ENCODE data around the gene VANGL2.

Gene VANGL2

GRCh38 chr1:160367516-160367900, 32.9 kb upstream of the VANGL2 start:
- no peak overlapping the region for H3K4me3 ChIP-seq (ENCODE audit: low read depth, low read length, poor library complexity, severe bottlenecking)
- no peaks in the 10 kb centered on the region for H3K27me3 ChIP-seq (ENCODE audit: insufficient read depth, low read length)
- H4K20me1 ChIP-seq (ENCODE audit: insufficient read depth, low read length), result no peaks in the 10 kb centered on the region
- no peaks in the 10 kb centered on the region for H3K9me3 ChIP-seq (ENCODE audit: low read length)
- H3K27ac ChIP-seq (ENCODE audit: low read depth, low read length, poor library complexity, severe bottlenecking), result no peak overlapping the region
- no peaks in the 10 kb centered on the region for H3K4me1 ChIP-seq (ENCODE audit: insufficient read depth, low read length, severe bottlenecking)
- H3K4me2 ChIP-seq (ENCODE audit: low read length), result no peak overlapping the region
- no peak overlapping the region for H3K9ac ChIP-seq (ENCODE audit: low read length)
- H2AFZ ChIP-seq (ENCODE audit: low read length), result no peak overlapping the region
- no peaks in the 10 kb centered on the region for H3K9me2 ChIP-seq (ENCODE audit: low read depth, low read length)
- H3K79me2 ChIP-seq (ENCODE audit: insufficient read depth, low read length), result no peaks in the 10 kb centered on the region
- no peaks in the 10 kb centered on the region for H3F3A ChIP-seq (ENCODE audit: insufficient read depth, low read length)
- H3K36me3 ChIP-seq (ENCODE audit: insufficient read depth, low read length), result no peaks in the 10 kb centered on the region
- TF ChIP-seq EZH2 (IDR thresholded peaks at IDR 0.05; ENCODE audit: borderline replicate concordance, low read length) (no peak), CTCF (IDR thresholded peaks at IDR 0.05; ENCODE audit: low read length) (no peak)

- Histone ChIP-seq H3K9me3 (ENCODE audit: low read length) (no peaks in the 10 kb centered on the region), H2AFZ (ENCODE audit: low read length) (no peak overlapping the region), H3K79me2 (ENCODE audit: insufficient read depth, low read length) (no peaks in the 10 kb centered on the region), H3K9ac (ENCODE audit: low read length) (no peak overlapping the region), H3K4me1 (ENCODE audit: insufficient read depth, low read length, severe bottlenecking) (no peaks in the 10 kb centered on the region), H3K27ac (ENCODE audit: low read depth, low read length, poor library complexity, severe bottlenecking) (no peak overlapping the region), H3K4me3 (ENCODE audit: low read depth, low read length, poor library complexity, severe bottlenecking) (no peak overlapping the region), H3F3A (ENCODE audit: insufficient read depth, low read length) (no peaks in the 10 kb centered on the region), H4K20me1 (ENCODE audit: insufficient read depth, low read length) (no peaks in the 10 kb centered on the region), H3K27me3 (ENCODE audit: insufficient read depth, low read length) (no peaks in the 10 kb centered on the region), H3K4me2 (ENCODE audit: low read length) (no peak overlapping the region), H3K9me2 (ENCODE audit: low read depth, low read length) (no peaks in the 10 kb centered on the region), H3K36me3 (ENCODE audit: insufficient read depth, low read length) (no peaks in the 10 kb centered on the region)
- no peak for TF ChIP-seq CTCF (IDR thresholded peaks at IDR 0.05; ENCODE audit: low read length)
Observed at GRCh38 chr1:160367934-160368923, 32.1 kb upstream of the VANGL2 start.

GRCh38 chr1:160369087-160369486, 31.3 kb upstream of the VANGL2 start:
- Histone ChIP-seq H2AFZ (ENCODE audit: low read length) (no peak overlapping the region), H3K4me1 (ENCODE audit: insufficient read depth, low read length, severe bottlenecking) (no peaks in the 10 kb centered on the region), H4K20me1 (ENCODE audit: insufficient read depth, low read length) (no peaks in the 10 kb centered on the region), H3K27ac (ENCODE audit: low read depth, low read length, poor library complexity, severe bottlenecking) (no peak overlapping the region), H3K79me2 (ENCODE audit: insufficient read depth, low read length) (no peaks in the 10 kb centered on the region), H3K4me3 (ENCODE audit: low read depth, low read length, poor library complexity, severe bottlenecking) (no peak overlapping the region), H3K27me3 (ENCODE audit: insufficient read depth, low read length) (no peaks in the 10 kb centered on the region), H3K9me3 (ENCODE audit: low read length) (no peaks in the 10 kb centered on the region), H3K9ac (ENCODE audit: low read length) (no peak overlapping the region), H3K4me2 (ENCODE audit: low read length) (no peak overlapping the region), H3F3A (ENCODE audit: insufficient read depth, low read length) (no peaks in the 10 kb centered on the region), H3K36me3 (ENCODE audit: insufficient read depth, low read length) (no peaks in the 10 kb centered on the region), H3K9me2 (ENCODE audit: low read depth, low read length) (no peaks in the 10 kb centered on the region)
- TF ChIP-seq EZH2 (IDR thresholded peaks at IDR 0.05; ENCODE audit: borderline replicate concordance, low read length) (no peak), CTCF (IDR thresholded peaks at IDR 0.05; ENCODE audit: low read length) (no peak)

Data from OCI-LY1 (cell line).